Hematopoietic multipotent progenitor cell treated with erythropoietin and hydrocortisone succinate and interleukin-3 and kit ligand, for 8 days (in vitro differentiated cells): ENCODE measurements around the gene RAB40B.
A peak's percentile ranks its signal among the peaks of the same experiment; 100 is the strongest.

Experiments
- DNase-seq: peaks from one replicate; pipeline ENCODE4 v3.0.0-alpha.2; 2015

The RAB40B gene

DNA sequence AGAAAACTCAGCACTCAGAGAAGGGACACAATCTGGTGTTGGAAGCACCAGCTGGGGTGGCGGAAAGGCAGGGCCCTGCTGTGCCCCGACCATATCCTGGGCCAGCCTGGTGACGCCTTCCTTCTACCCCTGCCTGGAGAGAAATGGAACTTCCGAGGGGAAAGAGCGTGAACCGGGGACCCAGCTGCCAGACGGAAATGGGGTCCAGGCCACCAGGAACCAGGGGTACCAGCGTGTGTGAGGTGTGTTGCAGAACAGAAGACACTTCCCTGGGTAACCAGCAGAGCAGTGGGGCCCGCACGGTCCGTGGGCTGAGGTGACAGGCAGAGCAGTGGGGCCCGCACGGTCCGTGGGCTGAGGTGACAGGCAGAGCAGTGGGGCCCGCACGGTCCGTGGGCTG is 6.8 kb downstream of the RAB40B start:
- DNase-seq: no peak

DNA sequence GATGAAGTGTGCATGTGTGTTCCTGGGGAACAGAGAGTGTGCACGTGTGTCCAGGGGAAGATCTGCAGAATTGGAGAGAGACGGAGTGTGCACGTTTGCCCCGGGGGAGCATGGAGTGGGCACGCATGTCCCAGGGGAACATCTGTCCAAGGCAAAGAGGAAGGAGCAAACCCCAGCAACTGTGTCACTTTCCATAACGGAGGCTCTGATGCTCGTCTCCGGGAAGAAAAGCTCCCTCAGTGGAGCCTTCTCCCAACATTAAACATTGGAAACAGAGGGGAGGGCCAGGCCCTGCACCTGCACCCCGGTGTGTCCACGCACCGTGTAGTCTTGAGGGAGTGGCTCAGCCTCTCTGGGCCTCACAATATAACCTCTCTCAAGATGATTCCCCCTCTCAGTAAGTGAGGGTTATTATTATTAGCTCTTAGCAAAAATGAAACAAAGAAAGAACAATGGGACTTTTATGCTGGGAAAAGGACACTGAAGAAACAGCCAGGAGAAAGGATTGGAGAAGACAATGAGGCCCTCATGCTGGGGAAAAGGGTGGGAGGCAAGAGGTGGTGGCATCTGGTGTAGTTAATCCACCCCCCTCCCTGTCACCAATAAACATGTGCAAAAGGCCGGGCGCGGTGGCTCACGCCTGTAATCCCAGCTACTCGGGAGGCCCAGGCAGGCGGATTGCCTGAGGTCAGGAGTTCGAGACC is 7.6 kb downstream of the RAB40B start:
- DNase-seq: no peak

- DNase-seq: no peak
Measured at GRCh38 chr17:82689077-82689476, 9.4 kb downstream of the RAB40B start.

DNA sequence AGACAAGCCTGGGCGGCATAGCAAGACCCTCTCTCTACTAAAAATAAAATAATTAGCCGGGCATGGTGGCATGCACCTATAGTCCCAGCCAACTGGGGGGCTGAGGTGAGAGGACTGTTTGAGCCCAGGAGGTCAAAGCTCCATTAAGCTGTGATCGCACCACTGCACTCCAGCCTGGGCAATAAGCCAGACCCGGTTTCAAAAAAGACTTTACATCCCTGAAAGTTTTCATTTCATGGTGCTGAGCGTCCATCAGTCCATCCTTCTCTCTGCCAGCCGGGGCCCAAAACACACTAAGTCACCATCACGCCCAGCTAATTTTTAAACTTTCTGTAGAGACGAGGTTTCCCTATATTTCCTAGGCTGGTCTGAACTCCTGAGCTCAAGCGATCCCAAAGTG is 10.6 kb downstream of the RAB40B start:
- DNase-seq: no peak

DNA sequence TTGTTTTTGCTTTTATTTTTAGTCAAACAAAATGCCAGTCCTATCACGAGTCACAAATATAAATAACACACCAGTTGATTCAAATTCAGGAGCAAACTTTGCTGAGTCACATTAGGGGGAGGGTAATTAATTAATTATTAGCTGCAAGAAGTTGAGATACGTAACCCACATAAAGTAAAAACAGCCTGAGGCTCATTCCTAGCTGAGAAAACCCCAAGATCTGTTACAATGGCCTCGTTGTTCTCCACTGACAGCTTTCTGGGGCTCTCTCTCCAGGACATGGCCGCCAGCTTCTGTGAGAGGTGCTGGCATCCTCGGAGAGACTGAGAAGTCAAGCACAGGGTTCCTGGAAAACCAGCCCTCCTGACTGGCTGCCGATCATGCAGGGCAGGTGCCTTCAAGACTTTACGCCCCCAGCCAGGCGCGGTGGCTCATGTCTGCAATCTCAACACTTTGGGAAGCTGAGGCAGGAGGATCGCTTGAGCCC is 11.1 kb downstream of the RAB40B start:
- no peak for DNase-seq

DNA sequence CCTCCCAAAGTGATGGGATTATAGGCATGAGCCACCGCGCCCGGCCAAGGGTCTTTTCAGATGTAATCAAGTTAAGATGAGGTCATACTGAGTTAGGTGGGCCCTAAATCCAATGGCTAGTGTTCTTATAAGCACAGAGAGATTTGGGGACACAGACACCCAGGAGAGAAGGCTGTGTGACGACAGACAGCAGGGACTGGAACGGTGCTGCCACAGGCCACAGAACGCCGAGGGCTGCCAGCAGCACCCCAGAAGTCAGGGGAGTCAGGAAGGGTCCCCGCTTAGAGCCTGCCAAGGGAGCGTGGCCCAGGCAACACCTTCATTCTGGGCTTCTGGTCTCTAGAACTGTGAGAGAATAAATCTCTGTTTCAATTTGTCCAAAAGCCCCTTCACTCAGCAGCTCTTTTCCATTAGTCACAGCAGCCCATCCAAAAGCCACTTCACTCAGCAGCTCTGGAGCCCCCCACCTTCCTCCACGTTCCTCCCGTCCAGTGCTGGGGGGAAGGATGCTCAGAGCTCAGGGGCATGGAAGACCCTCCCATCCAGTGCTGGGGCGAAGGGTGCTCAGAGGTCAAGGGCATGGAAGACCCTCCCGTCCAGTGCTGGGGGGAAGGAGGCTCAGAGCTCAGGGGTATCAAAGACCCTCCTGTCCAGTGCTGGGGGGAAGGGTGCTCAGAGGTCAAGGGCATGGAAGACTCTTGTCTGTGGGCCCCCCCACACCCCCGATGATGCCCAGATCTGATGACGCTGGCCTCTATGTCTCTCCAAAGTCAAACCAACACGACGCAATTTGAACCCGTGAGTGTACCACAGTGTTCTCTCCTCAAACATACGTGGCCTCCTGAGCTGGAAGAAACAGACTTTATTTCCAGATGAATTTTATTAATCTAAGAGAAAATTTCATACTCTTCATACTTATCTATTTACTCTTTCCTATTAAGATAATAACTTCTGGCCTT is 11.9 kb downstream of the RAB40B start:
- DNase-seq: no peak

DNA sequence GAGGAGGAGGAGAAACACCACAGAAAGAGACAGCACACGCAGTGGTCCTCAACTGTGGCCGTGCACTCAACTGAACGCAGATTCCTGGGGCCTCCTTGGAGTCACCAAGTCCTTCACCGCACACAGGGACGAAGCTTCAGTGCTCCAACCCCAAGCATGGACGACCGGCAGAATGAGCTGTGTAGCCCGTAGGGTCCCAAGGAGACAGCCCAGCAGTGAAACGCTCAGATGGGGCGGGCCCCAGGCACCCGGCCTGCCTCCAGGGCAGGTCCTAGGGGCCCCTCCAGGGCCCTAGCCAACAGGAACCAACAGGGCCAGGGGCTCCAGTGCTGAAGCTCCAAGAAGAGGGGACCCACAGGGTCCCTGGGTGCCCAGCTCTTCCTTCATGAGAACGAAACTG is 13.2 kb downstream of the RAB40B start:
- DNase-seq: no peak

DNA sequence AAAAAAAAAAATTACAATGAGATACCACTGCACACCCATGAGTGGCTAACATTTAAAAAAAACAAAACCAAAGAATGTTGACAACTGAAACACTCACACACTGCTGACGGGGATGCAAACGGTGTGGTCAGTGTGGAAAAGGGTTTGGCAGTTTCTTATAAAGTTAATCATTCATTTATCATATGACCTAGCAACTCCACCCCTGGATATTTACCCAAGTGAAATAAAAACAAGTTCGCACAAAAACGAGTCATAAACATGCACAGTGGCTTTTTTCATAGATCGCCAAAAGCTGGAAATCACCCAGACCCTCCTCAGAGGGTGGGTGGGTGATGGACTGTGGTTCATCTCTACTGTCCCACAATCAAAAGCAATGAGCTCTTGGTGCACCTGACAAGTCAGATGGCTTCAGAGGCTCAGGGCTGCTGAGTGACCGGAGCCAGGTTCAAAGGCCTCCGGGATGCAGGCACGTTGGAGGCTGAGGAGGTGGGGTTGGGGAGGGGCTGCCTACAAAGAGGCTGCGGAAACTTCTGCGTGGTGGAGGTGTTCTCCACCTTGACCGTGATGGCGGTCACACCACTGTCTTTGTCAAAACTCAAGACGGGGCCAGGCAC is 14.2 kb downstream of the RAB40B start:
- no peak for DNase-seq

DNA sequence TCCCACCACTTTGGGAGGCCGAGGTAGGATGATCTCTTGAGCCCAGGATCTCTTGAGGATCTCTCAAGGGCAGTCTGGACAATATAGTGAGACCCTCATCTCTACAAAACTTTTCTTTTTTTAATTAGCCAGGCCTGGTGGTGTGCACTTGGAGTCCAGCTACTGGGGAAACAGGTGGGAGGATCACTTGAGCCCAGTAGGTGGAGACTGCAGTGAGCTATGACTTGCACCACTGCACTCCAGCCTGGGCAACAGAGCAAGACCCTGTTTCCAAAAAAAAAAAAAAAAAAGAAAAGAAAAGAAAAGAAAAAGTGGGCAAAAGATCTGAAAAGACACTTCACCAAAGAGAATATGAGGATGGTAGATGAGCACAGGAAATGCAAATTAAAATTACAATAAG is 15.0 kb downstream of the RAB40B start:
- DNase-seq: no peak

- no peak for DNase-seq
Measured at GRCh38 chr17:82681547-82681946, 17.0 kb downstream of the RAB40B start.

DNA sequence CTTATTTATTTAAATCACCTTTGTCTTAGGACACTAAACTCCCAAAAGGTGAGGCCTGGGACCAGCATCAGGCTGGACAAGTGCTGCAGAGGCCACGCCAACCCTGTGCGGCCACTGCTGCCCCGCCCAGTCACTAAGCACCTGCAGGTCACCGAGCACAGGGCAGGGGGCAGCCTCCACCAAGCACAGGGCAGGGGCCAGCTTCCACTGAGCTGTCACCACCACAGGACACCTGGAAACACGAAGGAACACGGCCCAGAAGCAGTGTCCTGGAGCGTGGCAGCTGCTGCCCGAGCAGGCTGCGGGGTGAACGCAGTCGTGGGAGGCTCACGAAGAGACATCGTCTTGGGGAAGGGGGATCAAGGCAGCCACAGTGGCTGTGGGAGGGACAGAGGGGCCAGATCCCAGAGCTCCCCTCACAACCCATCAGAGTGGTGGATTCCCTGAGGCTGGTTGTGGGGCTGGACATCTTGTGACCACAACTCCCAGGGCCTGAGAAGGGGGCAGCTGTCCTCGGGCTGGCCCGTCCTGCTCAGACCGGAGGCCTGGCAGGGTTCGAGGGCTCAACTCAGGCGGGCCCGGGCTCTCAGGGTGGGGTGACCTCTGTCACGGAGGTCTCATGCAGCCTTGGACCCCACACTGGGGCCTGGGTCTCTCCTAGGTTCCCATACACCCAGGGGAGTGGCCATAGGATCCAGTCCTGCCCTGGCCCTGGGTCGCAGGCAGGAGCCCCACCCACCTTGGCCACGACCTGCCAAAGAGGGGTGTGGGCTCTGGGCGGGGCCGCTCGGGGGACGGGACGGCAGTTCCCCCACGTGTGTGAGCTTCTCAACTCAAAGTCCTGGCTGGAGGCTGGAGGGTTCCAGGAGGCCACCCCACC is 18.7 kb downstream of the RAB40B start:
- no peak for DNase-seq

DNA sequence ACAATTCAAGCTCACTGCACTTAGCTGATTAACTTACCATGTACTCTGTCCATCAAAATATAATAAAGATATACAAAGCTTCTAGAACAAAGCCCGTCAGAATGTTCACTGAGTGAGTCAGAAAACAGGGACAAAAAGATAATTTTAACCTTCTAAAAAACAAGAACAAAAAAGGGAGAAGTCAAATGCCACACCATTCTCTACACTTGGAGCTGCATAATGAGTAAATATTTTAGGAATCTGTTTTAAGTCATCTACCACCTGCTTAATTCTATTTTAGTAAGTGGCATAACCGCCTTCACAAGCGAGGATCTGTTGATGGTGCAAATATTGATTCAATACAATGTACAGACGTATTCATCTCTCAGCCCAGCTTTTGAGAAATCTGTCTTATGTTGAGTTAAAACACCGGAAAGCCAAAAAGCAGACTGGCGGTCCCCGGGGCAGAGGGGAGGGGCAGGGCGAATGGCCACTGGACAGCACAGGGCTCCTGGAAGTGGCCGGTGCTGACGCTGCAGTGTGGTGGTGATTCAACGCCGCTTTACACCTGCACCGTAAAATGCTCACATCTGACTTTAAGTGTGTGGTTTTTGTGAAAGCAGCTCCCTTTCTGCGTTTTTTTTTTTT is 20.1 kb downstream of the RAB40B start:
- no peak for DNase-seq

DNA sequence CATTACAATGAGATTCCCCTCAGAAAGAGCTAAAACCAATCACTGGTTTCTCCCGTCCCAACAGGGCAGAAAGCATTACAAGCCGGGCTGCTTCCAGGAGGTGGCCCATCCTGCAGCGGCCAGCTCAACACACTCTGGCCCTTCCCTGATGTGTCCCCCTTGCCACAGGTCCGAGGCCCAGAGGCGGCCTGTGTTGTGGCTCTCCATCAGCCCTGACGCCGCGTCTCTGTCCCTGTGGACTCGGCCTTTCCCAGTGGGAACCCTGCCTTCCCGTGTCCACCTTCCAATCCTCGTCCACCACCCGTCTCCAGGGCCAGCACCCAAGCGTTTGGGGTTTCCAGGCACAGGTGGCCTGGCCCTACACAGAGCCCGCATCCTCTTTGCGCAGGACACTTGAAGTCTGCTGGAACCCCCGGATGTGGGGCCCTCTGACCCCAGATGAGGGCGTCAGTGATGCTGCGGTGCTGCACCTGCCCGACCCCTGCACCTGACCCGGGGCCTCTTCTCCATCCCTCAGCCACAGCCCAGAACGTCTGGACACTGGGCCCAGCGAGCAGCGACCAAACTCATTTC is 21.1 kb downstream of the RAB40B start:
- no peak for DNase-seq

DNA sequence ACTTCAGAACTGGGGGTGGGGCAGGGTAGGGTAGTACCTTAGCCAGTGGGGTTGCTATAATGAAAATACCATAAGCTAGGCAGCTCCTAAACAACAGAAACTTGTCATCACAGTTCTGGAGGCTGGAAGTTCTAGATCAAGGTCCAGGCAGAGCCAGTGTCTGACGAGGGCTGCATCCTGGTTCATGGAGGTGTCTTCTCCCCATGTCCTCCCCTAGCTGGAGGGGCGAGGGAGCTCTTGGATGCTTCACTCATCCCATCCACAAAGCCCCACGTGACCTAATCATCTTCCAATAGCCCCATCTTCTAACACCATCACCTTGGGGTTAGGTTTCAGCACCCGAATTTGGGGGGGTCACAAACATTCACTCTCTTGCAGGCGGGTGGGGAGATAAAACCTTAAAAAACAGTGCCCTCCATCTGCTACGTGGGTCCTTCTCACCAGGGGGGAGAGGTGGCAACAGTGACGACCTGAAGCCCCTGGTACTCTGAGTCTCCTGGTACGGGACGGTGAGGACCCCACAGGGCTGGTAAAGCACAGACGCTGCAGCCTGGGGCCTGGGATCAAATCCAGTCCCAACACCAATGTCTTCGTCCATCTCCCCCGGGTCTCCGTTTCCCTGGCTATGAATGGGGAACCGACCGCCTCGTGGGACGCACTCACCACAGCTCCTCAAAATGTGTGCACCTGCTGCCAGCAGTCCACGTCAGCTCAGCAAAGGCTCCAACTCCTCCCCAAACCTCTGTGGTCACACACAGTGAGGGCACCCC is 22.8 kb downstream of the RAB40B start:
- DNase-seq: no peak

GRCh38 chr17:82674656-82675475 is 23.6 kb downstream of the RAB40B start:
- no peak for DNase-seq

DNA sequence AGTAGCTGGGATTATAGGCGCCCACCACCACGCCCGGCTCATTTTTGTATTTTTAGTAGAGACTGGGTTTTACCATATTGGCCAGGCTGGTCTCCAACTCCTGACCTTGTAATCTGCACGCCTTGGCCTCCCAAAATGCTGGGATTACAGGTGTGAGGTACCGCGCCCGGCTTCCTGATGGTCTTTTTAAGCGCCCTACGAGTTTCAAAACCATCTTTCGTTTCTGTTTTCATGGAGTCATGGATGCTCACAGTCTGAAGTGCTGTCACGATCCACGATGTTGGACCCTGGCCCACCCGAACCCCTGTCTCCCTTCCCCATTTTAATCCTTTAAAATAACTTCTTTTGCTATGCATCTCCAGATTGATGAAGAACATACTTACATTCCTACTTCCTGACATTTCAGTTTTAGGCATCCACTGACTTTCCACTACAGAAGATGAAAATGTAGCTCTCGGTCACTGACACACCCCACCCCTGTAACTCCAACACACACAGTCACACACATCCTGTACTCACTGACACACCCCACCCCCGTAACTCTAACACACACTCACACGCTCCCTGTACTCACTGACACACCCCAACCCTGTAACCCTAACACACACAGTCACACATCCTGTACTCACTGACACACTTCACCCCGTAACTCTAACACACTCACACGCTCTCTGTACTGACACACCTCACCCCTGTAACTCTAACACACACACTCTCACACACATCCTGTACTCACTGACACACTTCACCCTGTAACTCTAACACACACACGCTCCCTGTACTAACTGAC is 27.6 kb downstream of the RAB40B start:
- no peak for DNase-seq

DNA sequence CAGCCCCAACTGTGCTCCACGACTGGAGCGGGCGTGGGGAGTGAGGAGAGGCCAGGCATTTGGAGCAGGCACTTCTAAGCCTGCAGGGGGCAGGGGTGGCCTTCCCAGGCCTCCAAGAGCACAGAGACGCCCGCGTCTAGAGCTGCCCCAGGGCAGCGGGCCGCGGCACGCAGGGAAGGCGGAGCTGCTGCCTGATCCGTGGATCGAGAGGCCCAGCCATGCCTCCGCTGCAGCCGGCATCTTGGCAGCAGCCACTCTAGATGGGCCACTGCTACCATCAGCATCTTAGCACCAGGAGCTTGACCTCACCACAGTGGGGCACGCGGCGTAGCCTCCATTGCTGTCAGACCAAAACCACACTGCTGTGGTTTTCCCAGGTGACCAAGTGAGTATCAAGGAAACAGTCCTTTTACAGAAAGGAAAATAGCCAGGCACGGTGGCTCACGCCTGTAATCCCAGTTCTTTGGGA is 29.8 kb downstream of the RAB40B start:
- peak; percentile 85 for DNase-seq

DNA sequence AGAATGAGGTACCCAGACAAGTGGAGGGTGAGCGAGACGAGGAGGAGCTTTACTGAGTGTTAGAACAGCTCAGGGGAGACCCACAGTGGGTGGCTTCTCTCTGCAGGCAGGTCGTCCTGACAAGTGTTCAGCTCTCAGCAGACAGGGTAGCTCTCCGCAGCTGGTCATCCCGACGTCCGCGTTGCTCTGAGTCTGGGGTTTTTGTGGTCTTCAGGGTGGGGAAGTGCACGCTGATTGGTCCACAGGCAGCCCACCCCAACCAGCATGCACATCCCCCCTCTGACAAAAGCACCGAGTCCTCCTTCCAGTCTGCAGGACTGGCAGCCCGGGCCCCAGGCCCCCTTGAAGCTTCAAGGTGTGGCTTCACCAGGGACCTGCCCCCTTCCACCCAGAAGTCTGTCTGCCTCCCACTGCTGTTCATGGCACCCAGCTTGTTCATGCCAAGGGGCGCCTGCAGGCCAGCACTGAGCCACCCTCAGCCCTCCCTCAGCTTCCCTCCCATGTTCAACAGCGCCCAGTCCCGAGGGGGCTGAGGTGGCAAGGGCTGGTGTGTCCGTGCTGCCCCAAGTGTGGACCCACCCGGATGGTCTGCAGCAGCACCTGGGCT is 30.4 kb downstream of the RAB40B start:
- DNase-seq: no peak

GRCh38 chr17:82667668-82668000 is 30.9 kb downstream of the RAB40B start:
- DNase-seq: no peak
